NCI-H1930 (cell line): ENCODE data around the gene DZIP3.

Experiments
- DNase-seq, 2 experiments: peaks; one replicate each; lab custom pipeline; 2025; lab: John Stamatoyannopoulos, UW

DZIP3 gene

GRCh38 chr3:108705045-108705444, 115.5 kb downstream of the DZIP3 start:
- DNase-seq, result no peak

DNA sequence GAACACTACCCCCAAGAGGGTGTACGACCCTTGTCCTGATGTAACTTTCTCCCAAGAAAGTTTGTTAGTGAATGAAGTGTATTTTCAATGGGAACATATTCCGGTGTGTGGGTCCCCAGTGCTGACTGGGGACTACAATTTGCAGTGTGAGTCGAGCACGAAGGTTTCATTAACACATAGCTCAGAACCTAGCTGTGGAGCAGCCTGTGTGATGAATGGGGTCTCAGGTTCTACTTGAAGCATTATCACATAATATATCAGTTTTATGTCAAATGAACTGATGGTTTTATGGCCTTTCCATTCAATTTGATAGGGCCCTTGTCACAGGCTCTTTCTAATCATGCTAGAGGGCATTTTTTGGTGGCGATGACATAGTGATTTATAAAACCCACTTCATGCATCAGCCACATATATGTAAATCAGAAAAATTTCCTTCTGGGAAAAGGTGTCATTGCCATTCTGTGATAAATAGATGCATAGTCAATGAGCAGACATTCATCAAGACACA, 123.5 kb downstream of the DZIP3 start:
- no peak for DNase-seq

DNA sequence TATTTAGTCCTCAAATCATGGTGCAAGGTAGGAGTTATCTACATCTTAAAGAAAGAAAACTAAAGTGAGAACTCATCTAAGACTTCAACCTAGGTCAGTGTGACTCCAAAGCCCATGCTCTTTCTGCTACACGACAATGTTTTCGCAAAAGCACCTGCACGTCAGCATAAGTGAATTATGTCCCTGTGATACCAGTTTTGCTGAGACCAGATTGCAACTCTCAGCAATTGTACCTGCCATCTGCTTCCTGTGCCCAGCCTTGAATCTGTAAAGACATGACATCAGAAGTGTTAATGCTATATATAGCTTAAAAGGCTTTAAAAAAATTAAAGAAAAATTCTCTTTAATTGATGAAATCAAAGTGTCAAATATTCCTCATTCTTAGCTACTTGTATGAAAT, 124.3 kb downstream of the DZIP3 start:
- DNase-seq, result no peak

GRCh38 chr3:108718454-108718853, 128.9 kb downstream of the DZIP3 start:
- no peak for DNase-seq

DNA sequence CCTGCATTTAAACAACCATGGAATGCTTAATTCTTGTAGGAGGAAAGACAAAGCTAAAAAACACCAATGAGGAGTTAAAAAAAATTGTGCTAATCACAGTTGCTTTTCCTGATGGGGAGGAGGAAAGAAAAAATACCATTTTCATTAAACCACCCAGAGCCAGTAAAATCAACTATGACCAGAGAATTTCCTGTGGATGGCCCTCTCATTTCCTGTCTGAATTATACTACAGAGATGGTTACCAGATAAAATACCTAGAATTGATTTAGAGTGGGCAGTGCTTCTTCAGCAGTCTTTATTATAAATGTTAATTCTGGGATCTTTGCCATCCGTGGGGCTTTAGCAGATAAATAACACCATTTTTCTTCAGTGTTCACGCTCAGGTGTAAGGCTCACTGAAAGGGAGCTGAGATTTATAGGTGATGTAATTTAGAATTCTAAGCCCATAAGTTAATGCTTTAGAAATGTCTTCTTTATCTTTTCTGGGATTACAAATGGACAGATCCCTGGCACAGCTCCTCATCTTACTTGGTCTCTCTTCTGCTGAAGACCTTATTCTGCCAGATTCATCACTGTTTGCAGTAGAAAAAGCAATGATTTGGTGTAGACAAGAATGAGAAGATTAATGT, 129.8 kb downstream of the DZIP3 start:
- no peak for DNase-seq

GRCh38 chr3:108722724-108723123, 133.2 kb downstream of the DZIP3 start:
- DNase-seq, result no peak

DNA sequence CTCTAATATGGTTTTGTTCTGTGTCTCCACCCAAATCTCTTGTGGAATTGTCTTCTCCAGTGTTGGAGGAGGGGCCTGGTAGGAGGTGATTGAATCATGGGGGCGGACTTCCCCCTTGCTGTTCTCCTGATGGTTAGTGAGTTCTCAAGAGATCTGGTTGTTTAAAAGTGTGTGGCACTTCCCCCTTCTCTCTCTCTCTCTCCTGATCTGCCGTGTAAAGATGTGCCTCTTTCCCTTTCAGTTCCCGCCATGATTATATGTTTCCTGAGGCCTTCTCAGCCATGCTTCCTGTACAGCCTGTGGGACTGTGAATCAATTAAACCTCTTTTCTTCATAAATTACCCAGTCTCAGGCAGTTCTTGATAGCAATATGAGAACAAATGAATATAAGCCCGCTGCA, 134.6 kb downstream of the DZIP3 start:
- DNase-seq, result no peak

- no peak for DNase-seq
Observed at GRCh38 chr3:108728105-108728504, 138.6 kb downstream of the DZIP3 start.

DNA sequence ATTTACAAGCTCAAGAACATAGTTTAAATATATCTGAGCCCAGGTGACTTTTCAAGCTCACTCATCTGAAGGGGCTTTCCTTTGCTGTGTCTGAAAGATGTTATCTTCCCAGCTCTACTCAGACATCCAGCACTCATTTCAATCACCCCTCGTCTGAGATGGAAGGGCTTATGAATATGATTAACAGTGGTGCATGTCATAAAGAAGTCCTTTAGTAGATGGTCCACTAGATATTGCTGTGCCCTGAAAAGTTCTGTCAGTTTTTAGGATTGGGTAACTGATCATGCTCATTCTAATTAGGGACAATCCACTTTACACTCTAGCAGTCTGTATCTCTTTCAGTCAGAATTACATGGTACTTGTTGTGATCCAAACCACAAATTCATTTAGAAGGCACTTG, 139.4 kb downstream of the DZIP3 start:
- no peak for DNase-seq

DNA sequence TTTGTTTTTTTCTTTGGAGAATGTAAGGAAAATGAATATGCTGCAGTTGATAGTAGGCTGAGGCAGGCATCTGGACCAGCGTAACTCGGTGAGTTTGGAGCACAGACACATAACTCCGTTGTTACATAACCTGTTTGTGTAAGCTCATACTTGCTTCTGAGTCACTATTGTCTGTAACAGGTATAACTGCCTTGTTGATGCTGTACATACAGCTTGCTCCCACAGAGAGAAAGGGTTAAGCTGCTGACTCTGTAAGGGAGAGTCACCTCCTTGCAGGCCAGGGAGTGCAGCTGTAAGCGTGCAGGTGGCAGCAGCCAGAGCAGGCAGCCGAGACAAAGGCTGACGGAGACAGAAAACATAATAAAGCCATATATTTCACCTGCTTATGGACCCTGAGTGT, 147.3 kb downstream of the DZIP3 start:
- DNase-seq, result no peak

- no peak for DNase-seq
Observed at GRCh38 chr3:108742929-108743328, 153.4 kb downstream of the DZIP3 start.
